NB4 (cell line): ENCODE data around the gene BANP.
"Not testable (repeated sequence)": the region's sequence is repeated elsewhere in the genome, so short reads cannot be mapped to it uniquely, and the experiment has no call there.

Experiments used
- DNase-seq: peaks from one replicate; pipeline ENCODE4 v3.0.0; 2010; ENCODE audit warnings: low read depth
- H3K4me3 ChIP-seq: one replicate; pipeline ENCODE4 v1.5.1; 2011; ENCODE audit warnings: mild to moderate bottlenecking, low read depth, low read length, moderate library complexity
- MYC ChIP-seq: IDR thresholded peaks from 2 replicates; pipeline ENCODE4 v1.6.1; 2011; ENCODE audit warnings: low read depth, low read length
- POLR2A ChIP-seq: IDR thresholded peaks from 2 replicates; pipeline ENCODE4 v1.6.1; 2011; ENCODE audit warnings: mild to moderate bottlenecking; ENCODE audit not compliant: insufficient read length; ENCODE audit errors: extremely low read depth
- TF ChIP-seq, protein P1 (sequence below): IDR thresholded peaks from 2 replicates; pipeline ENCODE4 v1.6.1; 2011; ENCODE audit warnings: low read depth, low read length
- TF ChIP-seq, protein P2 (sequence below): IDR thresholded peaks from one replicate; pipeline ENCODE4 v1.5.1; 2012; ENCODE audit warnings: low read depth, low read length

Gene BANP

DNA sequence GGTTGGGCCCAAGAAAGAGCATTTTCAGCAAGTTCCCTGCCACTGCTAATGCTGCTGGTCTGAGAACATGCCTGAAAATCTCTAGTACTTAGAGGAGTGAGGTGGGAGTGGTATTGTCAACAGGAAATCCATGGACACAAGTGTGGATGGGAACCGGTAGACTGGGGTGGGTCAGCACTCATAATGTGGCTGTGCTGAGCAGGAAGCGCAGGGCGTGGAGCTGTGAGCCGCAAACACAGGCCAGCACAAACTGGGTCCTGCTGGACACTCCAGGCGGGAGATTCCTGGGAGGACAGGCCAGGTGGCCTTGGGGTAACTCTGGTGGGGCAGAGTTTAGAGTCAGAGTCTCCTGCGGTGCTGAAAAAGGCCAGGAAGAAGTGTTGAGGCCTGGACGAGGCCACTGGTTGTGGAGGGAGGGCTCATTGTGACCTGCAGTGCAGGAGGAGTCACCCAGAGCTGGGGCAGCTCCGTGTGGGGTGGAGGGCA is 62.6 kb downstream of the BANP start:
- TF ChIP-seq MYC (no peak), POLR2A (no peak)
- TF ChIP-seq, protein P1, sequence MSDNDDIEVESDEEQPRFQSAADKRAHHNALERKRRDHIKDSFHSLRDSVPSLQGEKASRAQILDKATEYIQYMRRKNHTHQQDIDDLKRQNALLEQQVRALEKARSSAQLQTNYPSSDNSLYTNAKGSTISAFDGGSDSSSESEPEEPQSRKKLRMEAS: no peak
- TF ChIP-seq, protein P2, sequence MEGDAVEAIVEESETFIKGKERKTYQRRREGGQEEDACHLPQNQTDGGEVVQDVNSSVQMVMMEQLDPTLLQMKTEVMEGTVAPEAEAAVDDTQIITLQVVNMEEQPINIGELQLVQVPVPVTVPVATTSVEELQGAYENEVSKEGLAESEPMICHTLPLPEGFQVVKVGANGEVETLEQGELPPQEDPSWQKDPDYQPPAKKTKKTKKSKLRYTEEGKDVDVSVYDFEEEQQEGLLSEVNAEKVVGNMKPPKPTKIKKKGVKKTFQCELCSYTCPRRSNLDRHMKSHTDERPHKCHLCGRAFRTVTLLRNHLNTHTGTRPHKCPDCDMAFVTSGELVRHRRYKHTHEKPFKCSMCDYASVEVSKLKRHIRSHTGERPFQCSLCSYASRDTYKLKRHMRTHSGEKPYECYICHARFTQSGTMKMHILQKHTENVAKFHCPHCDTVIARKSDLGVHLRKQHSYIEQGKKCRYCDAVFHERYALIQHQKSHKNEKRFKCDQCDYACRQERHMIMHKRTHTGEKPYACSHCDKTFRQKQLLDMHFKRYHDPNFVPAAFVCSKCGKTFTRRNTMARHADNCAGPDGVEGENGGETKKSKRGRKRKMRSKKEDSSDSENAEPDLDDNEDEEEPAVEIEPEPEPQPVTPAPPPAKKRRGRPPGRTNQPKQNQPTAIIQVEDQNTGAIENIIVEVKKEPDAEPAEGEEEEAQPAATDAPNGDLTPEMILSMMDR: no peak
- DNase-seq: no peak

DNA sequence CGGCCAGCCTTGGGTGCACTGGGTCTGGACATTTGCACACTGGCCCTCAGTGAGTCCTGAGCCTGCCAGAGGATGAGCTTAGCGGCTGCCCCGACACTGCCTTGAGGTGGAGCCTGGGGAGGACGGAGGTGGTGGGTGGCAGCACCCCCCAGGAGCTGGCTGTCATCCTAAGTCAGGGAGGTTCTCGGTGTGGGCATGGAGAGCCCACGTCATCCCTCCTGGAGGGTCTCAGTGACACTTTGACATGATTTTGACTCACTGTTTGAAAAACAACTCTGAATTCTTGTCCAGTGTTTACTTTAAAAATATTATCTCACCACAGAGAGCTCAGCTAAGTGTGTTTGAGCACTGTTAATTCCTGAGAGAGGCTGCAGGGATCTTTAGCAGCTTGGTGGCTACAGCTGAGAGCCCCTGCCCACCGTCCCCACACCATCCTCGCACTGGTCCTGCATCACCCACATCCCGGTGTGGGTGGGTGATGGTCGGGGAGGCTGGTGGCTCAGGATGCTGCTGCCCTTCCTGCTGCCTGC is 63.1 kb downstream of the BANP start:
- no peak overlapping the region for H3K4me3 ChIP-seq
- TF ChIP-seq POLR2A: no peak
- TF ChIP-seq MYC: no peak
- TF ChIP-seq, protein P2: no peak
- TF ChIP-seq, protein P1: no peak
- DNase-seq: no peak

More for the DNA sequence above, 62.6 kb downstream of the BANP start:
- H3K4me3 ChIP-seq: no peak overlapping the region

DNA sequence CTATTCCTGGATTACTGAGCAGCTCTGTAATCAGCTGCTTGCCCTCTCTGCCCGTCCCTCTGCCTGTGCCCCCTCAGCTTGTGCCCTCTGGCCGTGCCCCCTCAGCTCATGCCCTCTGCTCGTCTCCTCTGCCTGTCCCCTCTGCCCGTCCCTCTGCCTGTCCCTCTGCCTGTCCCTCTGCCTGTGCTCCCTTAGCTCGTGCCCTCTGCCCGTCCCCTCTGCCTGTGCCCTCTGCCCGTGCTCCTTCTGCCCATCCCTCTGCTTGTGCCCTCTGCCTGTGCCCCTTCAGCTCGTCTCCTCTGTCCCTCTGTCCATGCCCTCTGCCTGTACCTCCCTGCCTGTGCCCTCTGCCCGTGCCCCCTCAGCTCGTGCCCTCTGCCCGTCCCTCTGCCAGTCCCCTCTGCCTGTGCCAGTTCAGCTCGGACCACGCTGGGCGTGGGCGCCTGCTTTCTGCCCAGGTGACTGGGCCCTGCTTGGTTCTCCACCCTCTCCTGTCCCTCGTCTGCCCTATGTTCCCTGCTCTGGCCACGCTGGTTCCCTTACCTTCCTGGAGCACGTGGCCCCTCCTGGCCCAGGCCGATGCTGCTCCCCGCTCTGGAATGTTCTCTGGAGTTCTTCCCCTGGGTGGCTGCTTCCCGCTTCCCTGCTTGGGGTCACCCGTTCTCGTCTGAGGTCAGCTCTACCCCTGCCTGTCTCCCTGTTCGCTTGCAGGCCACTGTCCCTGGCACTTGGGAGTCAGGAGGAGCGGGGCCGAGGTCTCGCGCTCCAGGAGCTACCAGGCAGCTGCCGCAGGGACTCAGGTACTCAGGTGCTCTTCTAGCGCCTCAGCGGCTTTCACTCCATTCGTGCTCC is 63.9 kb downstream of the BANP start:
- TF ChIP-seq POLR2A: no peak
- no peak for TF ChIP-seq MYC
- TF ChIP-seq, protein P2: no peak
- TF ChIP-seq, protein P1: no peak
- no peak for DNase-seq
- no peak overlapping the region for H3K4me3 ChIP-seq

DNA sequence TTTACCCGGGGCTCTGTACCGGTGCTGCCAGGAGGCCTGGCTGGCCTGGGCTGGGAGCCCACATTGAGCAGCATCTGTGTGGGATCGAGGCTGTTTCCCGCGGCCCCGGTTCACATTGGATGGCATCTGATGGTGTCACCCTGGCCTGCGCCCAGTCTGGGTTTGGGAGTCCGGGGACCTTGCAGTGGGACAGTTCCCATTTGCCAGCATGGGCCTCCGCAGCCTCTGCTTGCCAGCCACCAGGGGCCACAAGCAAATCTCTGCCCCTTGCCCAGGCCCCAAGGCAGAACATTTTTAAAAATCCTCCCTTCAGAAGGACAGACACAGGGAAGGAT is 64.5 kb downstream of the BANP start:
- no peak overlapping the region for H3K4me3 ChIP-seq
- no peak for DNase-seq
- TF ChIP-seq, protein P2: no peak
- TF ChIP-seq, protein P1: no peak
- TF ChIP-seq MYC (no peak), POLR2A (no peak)

DNA sequence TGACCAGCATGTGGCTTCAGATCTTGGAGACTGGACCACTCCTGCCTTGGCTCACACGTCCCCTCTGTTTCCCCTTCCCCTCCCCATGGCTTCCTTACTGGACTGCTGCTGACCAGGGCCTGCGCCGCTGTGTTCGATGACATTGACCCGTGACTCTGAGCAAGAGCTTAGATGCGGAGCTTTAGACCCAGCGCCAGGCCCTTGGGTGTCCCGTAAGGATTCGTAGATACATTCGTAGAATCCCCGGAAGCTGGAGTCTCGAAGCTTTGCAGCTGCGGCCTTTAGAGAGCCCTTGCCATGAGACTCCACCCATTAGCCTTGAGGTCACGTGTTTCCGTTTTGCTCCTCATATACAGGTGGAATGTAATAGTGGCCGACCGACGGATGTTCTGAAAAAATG is 65.2 kb downstream of the BANP start:
- not testable (repeated sequence) for H3K4me3 ChIP-seq, DNase-seq

DNA sequence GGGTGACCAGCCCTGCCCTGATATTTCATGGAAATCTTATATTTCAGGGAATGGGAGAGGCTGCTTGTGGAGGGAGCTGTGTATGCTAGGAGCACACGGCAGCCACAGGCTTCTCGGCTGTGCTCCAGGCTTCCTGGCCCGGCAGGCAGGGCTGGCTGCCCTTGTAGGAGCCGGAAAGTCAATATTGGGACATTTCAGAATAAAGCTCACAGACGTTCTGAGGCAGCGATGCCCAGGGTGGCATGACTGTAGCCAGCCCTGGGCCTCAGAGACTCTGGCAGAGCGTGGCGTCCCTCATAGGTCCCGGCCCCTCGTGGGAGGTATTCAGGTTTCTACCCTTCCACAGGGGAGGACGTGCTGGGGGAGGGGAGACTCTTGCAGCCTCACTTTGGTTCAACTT is 65.7 kb downstream of the BANP start:
- H3K4me3 ChIP-seq: no peak overlapping the region
- no peak for DNase-seq
- TF ChIP-seq, protein P1: no peak
- TF ChIP-seq POLR2A: no peak
- TF ChIP-seq, protein P2: no peak
- TF ChIP-seq MYC: no peak
